Measurements from ENCODE around the gene GATA5.
A peak's percentile ranks its signal among the peaks of the same experiment; 100 is the strongest.
"Not testable (repeated sequence)": the region's sequence is repeated elsewhere in the genome, so short reads cannot be mapped to it uniquely, and the experiment has no call there.

Gene GATA5

DNA sequence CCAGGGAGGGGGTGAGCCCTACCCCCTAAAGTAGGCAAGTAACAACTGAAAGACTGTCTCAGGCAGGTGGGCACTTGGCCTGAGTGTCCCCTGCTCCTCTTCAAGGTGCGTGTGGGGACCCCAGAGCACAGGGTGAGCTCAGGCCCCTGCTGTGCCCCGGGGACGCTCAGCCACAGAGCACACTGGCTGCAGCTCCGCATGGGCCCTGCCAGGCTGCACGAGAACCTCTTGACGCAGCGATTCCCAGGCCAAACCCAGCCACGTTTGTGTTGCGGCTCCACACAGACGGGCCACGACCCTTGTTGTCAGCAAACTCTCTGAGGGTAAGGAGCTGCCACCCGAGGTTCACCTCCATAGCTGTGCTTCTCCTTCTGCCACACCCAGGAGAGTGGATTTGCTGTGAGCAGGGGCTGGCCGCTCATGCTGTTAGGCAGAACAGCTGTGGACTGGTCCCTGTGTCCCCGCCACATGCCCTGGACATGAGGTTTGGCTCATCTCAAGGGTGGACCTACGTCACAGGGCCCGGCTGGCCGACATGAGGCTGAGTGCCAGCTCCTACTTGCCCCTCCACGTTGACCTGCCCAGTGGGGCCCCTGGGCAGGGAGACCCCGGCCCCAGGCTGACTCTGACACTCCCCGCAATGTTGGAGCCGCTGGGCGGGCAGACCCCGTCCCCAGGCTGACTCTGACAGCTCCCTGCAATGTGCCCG lies 29.7 kb upstream of the GATA5 start:
- no peak for DNase-seq (ENCODE audit: low spot score)

DNA sequence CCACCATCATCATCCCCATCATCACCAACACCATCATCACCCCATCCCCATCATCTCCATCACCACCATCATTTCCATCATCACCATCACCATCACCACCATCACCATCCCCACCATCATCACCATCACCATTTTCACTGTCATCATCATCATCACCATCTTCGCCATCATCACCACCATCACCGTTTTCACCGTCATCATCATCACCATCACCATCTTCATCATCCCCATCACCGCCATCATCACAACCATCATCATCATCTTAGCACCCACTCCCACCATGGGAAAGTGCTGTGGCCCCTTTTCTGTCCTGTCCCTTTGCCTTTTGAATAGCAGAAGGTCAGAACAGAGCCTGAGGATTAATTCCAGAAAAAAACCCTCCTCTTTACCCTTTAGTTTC lies 28.5 kb upstream of the GATA5 start:
- DNase-seq (ENCODE audit: low spot score): no peak

DNA sequence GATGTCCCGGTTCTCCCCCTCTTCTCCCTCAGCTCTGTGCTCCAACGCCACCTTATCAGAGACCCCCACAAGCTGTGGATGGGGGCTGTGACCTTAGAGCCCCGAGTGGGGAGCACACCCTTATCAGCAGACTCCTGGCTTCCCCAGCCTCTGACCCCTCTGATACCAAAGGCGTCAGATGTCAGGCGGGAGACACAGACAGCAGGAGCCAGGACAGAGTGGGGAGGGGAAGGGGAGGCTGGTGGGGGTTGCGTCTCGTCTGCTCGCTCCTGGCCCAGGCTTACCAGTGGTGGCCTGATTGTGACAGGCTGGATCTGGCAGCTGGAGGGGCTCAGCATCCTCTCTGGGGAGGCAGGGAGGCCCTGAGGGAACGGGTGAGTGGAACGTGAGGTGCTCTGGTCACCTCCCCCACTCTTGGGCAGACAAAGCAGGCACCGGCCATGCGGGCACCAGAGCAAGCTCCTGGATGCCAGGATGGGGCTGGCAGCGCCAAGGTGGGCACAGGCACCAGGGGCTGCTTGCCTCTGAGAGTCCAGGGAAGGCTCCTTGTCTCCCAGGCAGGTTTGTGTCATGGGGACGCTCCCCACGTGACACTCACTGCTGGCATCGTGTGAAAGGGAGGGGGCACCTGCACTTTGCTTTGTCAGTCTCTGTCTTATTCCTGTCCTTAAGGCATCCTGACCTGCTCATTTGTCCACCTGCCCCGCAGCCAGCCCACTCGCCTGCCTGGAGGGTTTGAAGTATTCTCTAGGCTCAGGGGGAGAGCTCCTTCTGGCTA lies 27.8 kb upstream of the GATA5 start:
- DNase-seq (ENCODE audit: low spot score): no peak

DNA sequence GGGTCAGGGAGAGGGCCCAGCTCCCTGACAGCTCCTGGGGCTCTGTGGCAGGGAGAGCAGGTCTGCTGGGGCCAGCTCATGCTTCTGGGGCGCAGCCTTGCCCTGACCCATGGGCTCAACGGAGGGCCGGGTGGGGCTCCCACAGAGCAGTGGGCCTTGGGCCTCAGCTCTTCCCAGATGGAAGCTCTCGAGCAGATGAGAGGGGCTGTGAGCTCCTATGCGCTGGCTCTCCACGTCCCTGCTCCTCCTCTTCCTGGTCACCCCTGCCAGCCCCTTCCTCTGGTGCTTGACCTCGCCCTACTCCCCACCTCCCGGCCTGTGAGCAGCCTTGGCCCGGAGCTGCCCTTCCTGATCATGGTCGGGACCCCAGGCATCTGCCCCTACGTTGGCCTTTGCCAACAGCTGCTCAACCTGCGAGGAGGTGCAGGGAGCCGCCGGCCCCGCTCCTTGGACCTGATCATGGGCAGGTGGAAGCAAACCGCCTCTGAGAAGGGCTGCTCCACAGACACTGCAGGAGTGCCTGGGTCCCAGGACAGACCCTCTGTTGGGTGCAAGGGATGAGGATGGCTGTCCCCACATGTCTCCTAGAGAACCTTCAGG lies 26.8 kb upstream of the GATA5 start:
- DNase-seq (ENCODE audit: low spot score): no peak

DNA sequence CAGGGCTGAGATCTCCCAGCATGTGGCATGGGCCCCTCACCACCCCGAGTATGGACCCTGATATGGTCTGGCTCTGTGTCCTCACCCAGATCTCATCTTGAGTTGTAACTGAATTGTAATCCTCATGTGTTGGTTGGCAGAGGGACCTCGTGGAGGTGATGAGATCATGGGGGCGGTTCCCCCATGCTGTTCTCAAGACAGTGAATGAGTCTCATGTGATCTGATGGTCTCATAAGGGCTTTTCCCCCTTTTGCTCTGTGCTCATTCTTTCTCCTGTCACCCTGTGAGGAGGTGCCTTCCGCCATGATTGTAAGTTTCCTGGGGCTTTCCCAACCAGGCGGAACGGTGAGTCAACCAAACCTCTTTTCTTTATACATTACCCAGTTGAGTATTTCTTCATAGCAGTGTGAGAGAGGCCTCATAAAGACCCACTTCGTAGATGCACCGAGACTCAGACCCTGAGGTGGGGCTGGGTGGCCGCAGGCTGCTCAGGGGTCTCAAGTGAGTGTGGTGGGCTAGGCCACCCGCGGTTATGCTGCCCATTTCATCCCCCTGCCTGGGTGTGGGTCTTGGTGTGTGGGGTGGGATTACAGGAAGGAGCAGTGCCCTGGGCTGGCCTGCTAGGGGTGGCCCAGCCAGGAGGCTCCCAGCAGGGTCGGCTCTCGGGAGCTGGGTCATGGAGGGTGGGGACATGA lies 26.2 kb upstream of the GATA5 start:
- DNase-seq (ENCODE audit: low spot score): peak; percentile 90

DNA sequence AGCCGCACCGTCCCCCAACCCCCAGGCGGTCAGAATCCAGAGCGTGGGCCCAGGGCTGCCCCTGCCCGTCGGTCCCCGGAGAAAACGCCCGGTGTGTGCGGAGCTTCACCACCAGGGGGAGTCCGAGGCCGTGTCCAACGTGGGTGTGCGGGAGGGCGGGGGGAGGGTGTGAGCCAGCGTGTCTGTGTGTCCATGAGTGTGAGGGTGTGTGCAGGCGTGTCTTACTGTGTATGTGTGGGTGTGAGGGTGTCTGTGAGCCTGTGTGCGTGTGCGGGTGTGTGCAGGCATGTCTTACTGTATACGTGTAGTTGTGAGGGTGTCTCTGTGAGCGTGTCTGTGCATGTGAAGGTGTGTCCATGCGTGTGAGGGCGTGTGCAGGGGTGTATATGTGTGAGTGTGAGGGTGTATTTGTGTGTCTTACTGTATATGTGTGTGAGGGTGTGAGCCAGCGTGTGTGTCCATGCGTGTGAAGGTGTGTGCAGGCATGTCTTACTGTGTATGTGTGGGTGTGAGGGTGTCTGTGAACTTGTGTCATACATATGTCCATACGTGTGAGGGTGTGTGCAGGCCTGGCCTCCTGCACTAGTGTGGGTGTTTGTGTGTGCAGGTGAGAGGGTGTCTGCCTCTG lies 24.6 kb upstream of the GATA5 start:
- DNase-seq (ENCODE audit: low spot score): peak; percentile 80

DNA sequence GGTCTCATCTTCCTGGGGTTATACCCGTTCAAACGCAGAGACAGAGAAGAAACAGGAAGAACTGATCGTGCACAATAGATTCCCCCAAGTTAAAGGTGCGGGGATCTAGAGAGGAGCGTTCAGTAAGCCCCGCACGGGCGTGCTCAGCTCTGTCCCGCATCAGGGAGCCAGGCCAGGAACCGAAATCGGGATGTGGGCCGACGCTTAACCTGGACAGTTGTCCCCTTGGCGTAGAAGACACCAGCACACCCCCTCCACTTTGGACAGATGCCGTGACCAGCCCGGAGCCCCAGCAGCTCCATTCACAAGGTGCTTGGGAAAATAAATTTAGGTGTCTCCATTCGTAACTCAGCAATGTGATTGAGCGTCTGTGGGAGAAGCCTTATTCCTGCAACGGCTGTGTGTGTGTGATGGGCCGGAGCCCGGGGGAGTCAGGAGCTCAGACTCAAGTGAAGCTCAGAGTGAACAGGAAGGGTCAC lies 24.0 kb upstream of the GATA5 start:
- no peak for DNase-seq (ENCODE audit: low spot score)

DNA sequence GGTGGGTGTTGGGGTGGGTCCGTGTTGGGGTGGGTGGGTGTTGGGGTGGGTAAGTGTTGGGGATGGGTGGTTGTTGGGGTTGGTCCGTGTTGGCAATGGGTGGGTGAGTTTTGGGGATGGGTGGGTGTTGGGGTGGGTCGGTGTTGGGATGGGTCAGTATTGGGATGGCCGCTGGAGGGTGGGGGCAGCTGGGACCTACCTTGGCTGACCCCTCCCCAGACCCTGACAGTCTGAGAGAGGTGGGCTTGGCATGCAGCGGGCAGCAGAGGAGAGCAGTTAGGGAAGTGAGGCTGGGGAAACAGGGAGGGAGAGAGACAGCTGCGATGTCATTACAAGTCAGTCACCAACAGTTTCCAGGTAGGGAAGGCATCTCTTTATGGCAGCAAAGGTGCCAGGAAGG lies 23.1 kb upstream of the GATA5 start:
- DNase-seq (ENCODE audit: low spot score): no peak

DNA sequence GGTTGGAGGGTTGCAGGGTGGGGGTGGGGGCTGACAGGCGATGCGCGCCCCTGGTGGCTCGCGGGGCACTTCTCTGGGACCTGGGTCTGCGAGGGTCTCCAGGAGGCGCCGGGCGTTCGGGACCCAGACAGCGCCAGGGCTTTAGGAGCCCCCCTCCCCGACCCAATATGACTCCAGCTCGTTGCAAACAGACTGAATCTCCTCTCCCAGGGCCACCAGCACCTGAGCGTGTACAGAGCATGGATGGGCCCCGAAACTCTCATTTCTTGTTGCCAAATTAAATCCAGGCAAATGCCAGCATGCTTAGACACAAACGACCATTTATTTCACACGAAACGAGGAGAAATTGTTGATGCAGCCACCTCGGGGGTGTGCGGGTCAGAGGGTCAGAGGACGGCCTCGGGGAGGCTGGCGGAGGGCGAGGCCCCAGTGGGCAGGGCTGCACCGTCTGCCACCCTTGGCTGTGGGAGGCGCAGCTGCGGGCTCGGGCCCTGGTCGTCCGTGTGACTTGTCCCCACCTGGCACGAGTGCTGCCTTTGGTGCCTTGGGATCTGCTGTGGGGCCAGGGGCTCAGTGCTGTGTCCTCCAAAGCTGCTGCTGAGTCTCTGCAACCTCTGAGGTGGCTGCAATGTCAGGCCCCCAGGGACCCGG lies 20.9 kb upstream of the GATA5 start:
- peak; percentile 10 for DNase-seq (ENCODE audit: low spot score)

DNA sequence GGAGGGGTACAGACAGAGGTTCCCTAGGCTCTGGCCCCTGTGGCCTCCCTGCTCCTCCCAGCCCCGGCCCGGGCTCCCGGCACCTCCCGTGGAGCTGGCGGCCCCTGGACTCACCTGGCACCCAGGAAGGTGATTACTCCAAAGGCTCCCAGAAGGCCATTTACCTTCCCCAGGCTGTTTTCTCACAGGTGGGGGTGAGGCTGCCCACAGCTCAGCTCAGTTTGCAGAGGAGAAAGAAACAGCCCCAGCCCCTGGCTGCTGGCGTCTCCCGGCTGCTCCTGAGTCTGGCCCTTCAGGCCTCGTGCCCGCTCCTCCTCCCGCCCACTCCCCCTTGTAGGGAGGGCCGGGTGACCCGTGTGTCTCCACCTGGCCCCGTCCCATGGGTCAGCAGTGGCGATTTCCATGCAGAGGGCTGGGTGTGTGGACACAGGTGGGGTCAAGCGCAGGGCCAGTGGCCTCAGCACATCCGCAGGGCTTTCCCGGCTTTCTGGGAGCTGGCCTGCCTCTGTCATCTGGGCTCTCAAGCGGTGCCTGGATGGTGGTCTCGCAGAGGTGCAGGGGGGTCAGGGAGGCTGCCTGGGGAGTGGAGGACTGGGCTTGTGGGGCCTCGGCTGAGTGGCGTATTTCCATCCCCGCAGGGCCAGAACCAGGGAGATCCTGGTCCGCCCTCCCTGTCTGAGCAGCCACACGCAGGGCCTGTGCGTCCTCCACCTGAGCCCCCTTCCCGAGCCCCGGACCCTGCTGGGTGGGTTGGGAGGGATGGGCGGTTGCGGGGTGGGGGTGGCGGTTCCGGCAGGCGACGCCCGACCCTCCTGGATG lies 20.2 kb upstream of the GATA5 start:
- no peak for DNase-seq (ENCODE audit: low spot score)

DNA sequence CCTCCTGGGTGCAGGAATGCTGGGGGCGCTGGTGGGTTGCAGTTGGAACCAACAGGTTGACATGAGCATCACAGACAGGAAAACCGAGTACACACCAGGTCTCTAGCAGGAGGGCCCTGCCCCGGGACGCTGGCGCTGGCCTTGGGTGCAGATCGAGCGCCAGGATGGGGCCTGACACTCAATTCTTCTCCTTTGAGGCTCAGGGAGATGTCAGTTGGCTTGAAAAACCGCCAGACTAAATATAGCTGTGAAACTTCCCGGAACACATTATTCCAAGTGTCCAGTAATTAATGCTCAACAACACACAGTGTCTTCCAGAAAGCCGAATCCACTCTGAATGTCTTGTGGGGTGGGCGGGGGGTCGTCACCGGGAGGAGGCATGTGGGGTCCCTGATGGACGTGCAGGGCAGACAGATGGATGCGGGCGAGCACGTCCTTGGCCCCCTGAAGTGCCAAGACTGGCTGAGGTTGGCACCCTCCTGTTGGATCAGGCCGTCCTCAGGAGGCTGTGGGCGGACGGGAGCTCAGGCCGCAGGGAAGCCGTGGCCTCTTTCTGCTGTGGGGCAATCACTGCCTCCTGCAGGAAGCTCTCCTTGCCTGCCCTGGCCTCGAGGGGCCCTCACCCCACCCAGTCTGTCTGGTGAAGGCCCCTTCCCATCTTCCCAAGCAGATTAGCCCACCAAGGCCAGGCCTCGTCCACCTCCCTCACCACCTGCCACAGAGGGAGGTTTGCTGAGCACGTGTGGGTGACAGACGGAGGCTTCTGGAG lies 19.4 kb upstream of the GATA5 start:
- DNase-seq (ENCODE audit: low spot score): no peak

DNA sequence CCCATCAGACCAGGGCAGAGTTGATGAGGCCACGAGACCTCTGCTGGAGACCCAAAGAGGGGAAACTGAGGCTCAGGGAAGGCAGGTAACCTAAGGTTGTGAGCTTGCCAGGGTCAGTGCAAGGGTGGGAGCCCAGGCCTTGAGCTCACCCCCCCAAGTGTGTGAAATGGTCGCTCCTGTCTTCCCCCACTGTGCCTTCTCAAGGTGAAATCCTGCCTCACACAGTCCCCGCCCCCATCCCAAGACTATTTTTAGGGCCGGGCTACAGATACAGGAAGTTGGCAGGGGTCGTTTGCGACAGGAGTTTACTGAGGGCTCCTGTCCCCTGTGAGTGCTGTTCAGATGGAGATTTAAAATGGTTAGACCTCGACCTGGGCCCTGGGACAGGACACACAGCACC lies 18.7 kb upstream of the GATA5 start:
- DNase-seq (ENCODE audit: low spot score): no peak

DNA sequence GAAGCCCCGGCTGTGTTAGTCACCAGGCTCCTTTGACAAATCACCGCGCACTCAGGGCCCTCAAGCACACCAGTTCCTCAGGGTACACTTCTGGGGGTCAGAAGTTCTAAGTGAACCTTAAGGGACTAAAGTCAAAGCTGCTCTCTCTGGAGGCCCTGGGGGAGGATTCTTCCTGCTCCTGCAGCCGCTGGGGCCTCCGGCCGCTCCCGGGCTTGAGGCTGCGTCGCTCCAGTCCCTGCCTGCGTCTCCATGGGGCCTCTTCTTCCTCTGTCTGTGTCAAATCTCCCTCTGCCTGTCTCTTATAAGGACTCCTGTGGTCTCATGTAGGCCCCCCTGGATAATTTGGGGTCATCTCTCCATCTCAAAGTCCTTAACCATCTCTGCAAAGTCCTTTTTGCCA lies 18.1 kb upstream of the GATA5 start:
- DNase-seq (ENCODE audit: low spot score): no peak

DNA sequence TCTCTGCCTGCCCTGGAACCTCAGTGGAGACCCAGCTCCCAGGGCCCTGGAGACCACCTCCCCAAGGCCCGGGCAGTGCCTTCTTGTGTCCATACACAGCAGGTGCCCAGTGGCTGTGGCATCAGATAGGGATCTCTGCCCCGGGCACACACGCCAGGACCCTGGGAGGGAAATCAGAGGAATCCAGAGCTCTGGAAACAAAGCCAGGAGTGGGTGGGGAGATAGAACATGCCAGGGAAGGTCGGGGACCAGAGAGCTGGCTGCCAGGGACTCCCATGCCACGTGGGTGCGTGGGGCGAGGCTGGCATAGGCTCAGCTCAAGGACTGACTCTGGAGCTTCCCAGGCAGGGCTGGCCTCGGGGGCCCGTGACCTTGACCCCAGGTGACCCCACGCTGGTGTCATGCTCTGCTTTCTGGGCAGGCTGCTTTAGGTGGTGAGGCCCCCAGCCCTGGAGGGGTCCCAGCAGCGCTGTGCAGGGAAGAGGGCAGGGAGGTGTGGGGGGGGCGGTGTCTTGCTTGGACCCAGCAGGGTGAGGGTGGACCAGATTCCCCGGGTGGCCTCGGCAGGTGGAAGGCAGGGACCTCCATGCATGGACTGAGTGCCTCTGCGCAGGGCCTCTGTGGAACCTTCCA lies 17.6 kb upstream of the GATA5 start:
- DNase-seq (ENCODE audit: low spot score): no peak

DNA sequence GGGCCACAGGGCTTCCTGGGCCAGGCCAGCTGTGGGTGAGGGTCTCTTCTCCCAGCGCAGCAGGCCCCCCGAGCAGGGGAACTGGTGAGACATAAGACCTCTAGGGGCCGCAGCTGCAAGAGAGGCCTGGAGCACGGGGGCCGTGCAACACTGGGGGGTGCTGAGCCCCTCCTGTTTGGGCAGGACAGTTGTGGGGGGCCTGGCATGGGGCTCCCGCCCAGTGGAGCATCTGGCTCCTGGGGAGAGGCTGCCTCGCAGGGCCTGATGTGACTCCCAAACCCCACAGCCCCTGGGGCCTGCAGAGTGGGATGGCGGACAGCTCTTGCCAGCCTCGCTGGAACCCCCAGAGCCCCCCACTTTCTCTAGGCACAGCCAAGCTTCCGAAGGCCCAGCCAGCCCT lies 16.9 kb upstream of the GATA5 start:
- DNase-seq (ENCODE audit: low spot score): no peak

DNA sequence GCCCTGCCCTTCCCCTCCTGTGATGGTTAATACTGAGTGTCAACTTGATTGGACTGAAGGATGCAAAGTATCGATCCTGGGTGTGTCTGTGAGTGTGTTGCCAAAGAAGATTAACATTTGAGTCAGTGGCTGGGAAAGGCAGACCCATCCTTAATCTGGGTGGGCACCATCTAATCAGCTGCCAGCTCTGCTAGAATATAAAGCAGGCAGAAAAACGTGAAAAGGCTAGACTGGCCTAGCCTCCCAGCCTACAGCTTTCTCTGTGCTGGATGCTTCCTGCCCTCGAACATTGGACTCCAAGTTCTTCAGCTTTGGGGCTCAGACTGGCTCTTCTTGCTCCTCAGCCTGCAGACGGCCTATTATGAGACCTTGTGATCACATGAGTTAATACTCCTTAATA lies 15.0 kb upstream of the GATA5 start:
- DNase-seq (ENCODE audit: low spot score): not testable (repeated sequence)

DNA sequence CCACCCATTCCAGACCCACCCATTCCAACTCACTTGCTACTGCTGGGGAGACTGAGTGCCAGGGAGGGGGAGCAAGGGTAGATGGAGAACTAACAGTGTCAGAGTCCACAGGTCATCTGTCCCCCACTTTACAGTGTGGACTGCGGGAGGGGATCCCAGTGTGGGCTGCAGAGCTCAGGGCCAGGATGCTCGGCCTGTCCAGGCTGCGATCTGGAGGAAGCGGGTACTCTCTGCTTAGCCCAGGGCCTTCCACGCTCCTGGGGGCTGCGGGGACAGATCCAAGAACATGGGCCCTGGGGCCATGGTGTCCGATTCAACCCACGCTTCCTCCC lies 14.1 kb upstream of the GATA5 start:
- DNase-seq (ENCODE audit: low spot score): no peak

DNA sequence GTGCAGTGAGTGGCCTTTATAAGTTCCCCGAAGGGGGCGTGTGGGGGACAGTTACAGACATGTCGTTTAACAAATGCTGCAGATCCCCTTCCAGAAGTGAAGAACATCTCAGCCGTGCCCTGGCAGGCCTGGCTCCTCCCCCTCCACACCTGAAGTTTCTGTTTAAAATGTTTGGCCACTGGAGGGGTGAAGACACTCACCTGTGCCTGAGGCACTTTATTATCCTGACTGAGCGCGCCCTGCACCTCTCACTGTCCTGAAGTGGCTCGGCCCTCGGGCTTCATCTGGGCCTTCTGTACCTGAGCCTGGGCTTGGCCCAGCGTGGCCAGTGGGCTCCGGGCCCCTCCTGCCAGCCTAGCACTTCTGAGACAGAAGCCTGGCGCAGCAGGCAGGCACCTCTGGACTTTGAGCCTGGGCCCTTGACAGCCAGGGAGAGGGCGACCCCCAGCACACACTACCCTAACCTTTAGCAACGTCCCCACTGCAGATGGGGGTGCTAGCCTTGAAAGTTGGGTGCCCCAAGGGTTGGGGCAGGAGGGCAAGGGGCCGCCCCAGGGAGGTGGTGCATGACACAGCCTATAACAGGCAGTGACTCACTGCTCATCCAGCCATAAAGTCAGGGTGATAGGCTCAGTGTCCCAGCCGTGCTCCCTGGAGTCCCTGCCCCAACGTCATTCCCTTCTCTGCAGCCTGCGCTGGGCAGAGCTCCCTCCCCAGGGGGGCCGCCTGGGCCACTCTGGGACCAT lies 13.6 kb upstream of the GATA5 start:
- no peak for DNase-seq (ENCODE audit: low spot score)

DNA sequence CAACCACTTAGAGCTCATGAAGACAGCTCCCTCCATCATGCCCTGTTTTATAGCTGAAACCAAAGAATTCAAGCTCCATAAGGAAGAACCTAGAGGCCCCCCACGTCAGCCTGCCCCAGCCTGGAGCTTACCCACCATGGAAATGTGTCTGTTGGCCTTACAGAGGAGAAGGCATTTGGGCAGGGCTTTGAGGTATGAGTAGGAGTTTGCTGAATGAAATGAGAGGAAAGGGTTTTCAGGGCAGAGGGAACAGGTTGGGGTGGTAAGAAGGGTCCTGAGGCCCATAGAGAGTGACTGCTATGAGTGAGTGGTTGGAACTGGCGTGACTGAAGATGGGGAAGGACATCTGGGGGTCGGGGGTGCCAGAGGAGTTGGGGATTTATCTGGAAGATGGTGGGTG lies 12.7 kb upstream of the GATA5 start:
- no peak for DNase-seq (ENCODE audit: low spot score)
